Measurements from ENCODE around the gene PCDH10. TPM values are rescaled to one million over a fixed set of nuclear protein-coding genes. Genes with fewer than 3 reads are reported as not detected.

PCDH10 gene
- total RNA-seq, 1 experiment from 2014 or later, result not detected

DNA sequence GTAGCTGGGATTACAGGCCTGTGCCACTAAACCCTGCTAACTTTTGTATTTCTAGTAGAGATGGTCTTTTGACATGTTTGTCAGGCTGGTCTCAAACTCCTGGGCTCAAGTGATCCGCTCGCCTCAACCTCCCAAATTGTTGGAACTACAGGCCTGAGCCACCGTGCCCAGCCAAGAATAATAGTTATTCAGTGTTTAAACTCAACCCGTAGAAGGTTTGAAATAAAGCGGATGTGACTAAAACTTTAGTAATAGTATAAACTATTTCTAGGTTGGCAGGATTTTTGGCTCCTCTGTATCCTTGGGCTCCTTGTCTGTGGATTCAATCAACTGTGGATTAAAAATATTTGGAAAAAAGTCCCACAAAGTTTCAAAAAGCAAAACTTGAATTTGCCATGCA is 37.8 kb downstream of the PCDH10 start:
- Histone ChIP-seq H3K4me1 (no peaks in the 10 kb centered on the region), H3K27me3 (replicated peaks; ENCODE audit: control insufficient read depth, insufficient read depth, low read length) (no peaks in the 10 kb centered on the region), H3K4me3 (ENCODE audit: low read depth, low read length) (no peak overlapping the region), H3K36me3 (ENCODE audit: control insufficient read depth, insufficient read depth, low read length) (no peaks in the 10 kb centered on the region), H3K9me3 (no peaks in the 10 kb centered on the region)
- no TSS peak for BruUV-seq (replicated peaks)
- Mint-ChIP-seq H3K4me1 (ENCODE audit: low read depth, unreplicated experiment) (no peaks in the 10 kb centered on the region), H3K9me3 (ENCODE audit: unreplicated experiment) (no peaks in the 10 kb centered on the region), H3K36me3 (ENCODE audit: insufficient read depth, unreplicated experiment) (no peaks in the 10 kb centered on the region), H3K27me3 (ENCODE audit: insufficient read depth, unreplicated experiment) (no peaks in the 10 kb centered on the region), H3K27ac (ENCODE audit: unreplicated experiment) (no peak overlapping the region), H3K4me3 (ENCODE audit: unreplicated experiment) (no peak overlapping the region)
- CTCF ChIA-PET, result no interaction called here
- POLR2A ChIA-PET, result no interaction called here
- intact Hi-C loops (cut with micrococcal nuclease; ENCODE audit: unreplicated experiment), result no loop called here
- no peak for DNase-seq
- TF ChIP-seq, protein P1, sequence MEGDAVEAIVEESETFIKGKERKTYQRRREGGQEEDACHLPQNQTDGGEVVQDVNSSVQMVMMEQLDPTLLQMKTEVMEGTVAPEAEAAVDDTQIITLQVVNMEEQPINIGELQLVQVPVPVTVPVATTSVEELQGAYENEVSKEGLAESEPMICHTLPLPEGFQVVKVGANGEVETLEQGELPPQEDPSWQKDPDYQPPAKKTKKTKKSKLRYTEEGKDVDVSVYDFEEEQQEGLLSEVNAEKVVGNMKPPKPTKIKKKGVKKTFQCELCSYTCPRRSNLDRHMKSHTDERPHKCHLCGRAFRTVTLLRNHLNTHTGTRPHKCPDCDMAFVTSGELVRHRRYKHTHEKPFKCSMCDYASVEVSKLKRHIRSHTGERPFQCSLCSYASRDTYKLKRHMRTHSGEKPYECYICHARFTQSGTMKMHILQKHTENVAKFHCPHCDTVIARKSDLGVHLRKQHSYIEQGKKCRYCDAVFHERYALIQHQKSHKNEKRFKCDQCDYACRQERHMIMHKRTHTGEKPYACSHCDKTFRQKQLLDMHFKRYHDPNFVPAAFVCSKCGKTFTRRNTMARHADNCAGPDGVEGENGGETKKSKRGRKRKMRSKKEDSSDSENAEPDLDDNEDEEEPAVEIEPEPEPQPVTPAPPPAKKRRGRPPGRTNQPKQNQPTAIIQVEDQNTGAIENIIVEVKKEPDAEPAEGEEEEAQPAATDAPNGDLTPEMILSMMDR (IDR thresholded peaks at IDR 0.05; ENCODE audit: insufficient read depth in 1 of 2, low read depth in 1 of 2, low read length in 1 of 2, severe bottlenecking in 1 of 2, unreplicated experiment in 1 of 2), result no peak

- Mint-ChIP-seq H3K4me3 (ENCODE audit: unreplicated experiment) (no peak overlapping the region), H3K27ac (ENCODE audit: unreplicated experiment) (no peak overlapping the region), H3K27me3 (ENCODE audit: insufficient read depth, unreplicated experiment) (no peaks in the 10 kb centered on the region), H3K9me3 (ENCODE audit: unreplicated experiment) (no peaks in the 10 kb centered on the region), H3K36me3 (ENCODE audit: insufficient read depth, unreplicated experiment) (no peaks in the 10 kb centered on the region), H3K4me1 (ENCODE audit: low read depth, unreplicated experiment) (no peaks in the 10 kb centered on the region)
- TF ChIP-seq, protein P1 (IDR thresholded peaks at IDR 0.05; ENCODE audit: insufficient read depth in 1 of 2, low read depth in 1 of 2, low read length in 1 of 2, severe bottlenecking in 1 of 2, unreplicated experiment in 1 of 2), result no peak
- POLR2A ChIA-PET, result interaction anchor here (0.7 kb wide), 1 partner anchor 19 kb away, joined by 8 read pairs; no protein-coding TSS in a partner anchor
- Histone ChIP-seq H3K4me3 (ENCODE audit: low read depth, low read length) (no peak overlapping the region), H3K9me3 (no peaks in the 10 kb centered on the region), H3K27me3 (replicated peaks; ENCODE audit: control insufficient read depth, insufficient read depth, low read length) (no peaks in the 10 kb centered on the region), H3K36me3 (ENCODE audit: control insufficient read depth, insufficient read depth, low read length) (no peaks in the 10 kb centered on the region), H3K4me1 (no peaks in the 10 kb centered on the region)
- no peak for DNase-seq
- CTCF ChIA-PET, result no interaction called here
- no TSS peak for BruUV-seq (replicated peaks)
- intact Hi-C loops (cut with micrococcal nuclease; ENCODE audit: unreplicated experiment), result no loop called here
Observed at GRCh38 chr4:133188433-133189146, 39.5 kb downstream of the PCDH10 start.

- CTCF ChIA-PET, result no interaction called here
- DNase-seq, result no peak
- Mint-ChIP-seq H3K27me3 (ENCODE audit: insufficient read depth, unreplicated experiment) (no peaks in the 10 kb centered on the region), H3K36me3 (ENCODE audit: insufficient read depth, unreplicated experiment) (no peaks in the 10 kb centered on the region), H3K4me1 (ENCODE audit: low read depth, unreplicated experiment) (no peaks in the 10 kb centered on the region), H3K4me3 (ENCODE audit: unreplicated experiment) (no peak overlapping the region), H3K27ac (ENCODE audit: unreplicated experiment) (no peak overlapping the region), H3K9me3 (ENCODE audit: unreplicated experiment) (no peaks in the 10 kb centered on the region)
- TF ChIP-seq, protein P1 (IDR thresholded peaks at IDR 0.05; ENCODE audit: insufficient read depth in 1 of 2, low read depth in 1 of 2, low read length in 1 of 2, severe bottlenecking in 1 of 2, unreplicated experiment in 1 of 2), result no peak
- H3K36me3 ChIP-seq (ENCODE audit: control insufficient read depth, insufficient read depth, low read length), result no peaks in the 10 kb centered on the region
- H3K4me3 ChIP-seq (ENCODE audit: low read depth, low read length), result no peak overlapping the region
- POLR2A ChIA-PET, result interaction anchor here (0.7 kb wide), 1 partner anchor 19 kb away, joined by 8 read pairs; no protein-coding TSS in a partner anchor
- H3K27me3 ChIP-seq (replicated peaks; ENCODE audit: control insufficient read depth, insufficient read depth, low read length), result no peaks in the 10 kb centered on the region
- no peaks in the 10 kb centered on the region for H3K9me3 ChIP-seq
- BruUV-seq (replicated peaks), result no TSS peak
- intact Hi-C loops (cut with micrococcal nuclease; ENCODE audit: unreplicated experiment), result no loop called here
- no peaks in the 10 kb centered on the region for H3K4me1 ChIP-seq
Observed at GRCh38 chr4:133189147-133189517, 40.0 kb downstream of the PCDH10 start.
